Hematopoietic multipotent progenitor cell treated with erythropoietin and hydrocortisone succinate and interleukin-3 and kit ligand, for 6 days (in vitro differentiated cells): Measurements from ENCODE around the gene STK35.

Source experiments
- DNase-seq: peaks from one replicate; pipeline ENCODE4 v3.0.0-alpha.2; 2015

The STK35 gene

DNA sequence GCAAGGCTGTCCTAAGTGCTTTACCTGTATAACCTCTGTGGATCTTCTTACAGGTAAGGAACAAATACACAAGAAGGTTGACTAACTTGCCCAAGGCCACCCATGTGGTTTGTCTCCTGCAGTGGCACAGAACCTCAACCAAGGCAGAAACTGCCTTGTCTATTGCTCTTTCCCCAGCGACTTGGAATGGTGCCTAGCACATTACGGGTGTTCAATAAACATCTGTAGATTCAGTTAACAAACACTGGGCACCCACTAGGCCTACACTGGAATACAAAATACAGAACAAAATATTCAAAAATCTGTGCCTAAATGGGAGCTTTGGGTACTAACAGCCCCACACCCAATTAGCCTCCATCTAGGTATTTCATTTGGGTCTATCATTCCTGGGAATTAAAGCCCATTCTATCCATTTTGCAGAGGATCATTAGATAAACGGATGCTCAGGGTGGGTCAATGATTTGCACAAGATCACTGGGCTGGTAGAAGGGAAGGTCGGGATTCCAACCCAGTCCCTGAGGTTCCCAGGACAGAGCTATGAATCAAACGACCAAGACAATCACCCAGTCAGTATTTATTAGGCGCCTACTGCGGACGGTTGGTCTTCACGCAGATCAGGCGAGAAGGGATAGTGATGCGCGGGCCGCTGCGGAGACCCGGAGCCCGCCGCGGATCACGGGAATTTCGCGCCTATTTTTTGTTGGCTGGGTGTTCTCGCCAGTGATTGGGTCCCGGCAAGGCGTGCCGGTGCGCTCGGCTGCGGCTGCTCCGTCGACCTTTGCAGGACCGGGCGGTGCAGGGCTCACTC lies at the start of gene STK35:
TSS of gene STK35 (plus strand) at position 771 of the 808 bp plus-strand sequence. CDS start 55 bp downstream, outside the sequence.
- DNase-seq, result peak; percentile 86

DNA sequence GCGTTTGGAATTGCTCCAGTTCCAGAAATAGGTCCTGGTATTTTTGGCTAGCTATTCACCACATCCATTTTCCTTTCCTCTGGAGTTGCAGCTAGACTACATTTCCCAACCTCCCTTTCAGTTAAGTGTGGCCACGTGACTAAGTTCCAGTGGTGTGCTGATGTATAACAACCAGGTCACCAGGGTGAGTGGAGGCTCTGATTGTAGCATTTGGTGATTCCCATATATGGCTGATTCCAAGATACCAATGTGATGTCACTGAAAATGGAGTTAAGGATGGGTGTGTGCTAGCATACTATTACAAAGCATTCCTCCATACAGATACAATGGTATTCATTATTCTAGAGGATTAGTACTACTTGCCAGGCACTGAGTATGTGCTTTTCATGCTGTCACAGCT lies 49.7 kb upstream of the STK35 start:
- DNase-seq, result no peak

DNA sequence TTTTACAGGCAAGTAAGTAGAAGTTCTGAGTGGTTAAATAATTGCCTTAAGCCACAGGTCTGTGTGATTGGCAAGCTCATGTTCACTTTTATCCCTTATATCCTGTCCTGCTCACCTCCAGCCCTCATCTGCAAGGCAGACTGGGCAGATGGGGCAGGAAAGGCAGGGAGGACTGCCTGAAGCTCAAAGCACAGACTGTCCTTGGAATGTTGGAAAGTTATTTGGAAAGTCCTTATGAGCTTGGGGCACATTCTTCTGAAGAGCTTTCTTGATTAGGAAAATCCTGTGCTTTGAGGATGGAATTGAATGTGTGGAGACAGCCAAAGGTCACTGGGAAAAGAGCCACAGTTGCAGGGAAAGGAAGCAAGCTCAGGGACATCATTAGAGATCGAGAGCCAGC lies 48.9 kb upstream of the STK35 start:
- DNase-seq, result no peak

DNA sequence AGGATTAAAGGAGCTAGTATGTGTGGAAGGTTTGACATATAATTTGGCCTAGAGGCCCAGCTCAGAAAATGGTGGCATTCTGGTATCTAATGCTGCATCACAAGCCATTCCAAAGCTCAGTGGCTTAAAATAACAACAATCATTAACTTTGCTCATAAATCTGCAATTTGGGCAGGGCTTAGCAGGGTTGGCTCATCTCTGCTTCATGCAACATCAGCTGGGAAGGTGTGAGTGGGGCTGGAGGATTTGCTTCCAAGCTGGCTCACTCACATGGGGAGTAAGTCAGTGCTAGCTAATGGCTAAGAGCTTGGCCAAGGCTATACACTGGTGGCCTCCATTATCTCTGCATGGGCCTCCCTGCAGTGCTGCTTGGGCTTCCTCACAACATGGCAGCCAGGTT lies 48.0 kb upstream of the STK35 start:
- DNase-seq, result no peak

DNA sequence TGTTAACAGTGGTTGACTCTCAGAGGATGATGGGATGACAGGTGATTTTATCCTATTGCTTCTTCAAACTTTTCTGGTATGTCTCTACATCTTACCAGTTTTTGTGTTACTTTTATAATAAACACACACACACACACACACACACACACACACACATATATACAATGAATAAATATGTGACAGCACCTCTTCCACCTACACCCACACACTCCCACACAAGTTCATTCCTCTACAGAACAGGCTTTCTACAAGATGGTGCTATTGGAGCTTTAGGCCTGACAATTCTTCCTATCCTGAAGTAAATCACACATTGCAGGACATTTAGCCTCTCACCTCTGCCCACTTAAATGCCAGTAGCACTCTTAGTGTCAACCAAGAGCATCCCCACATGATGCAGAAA lies 46.7 kb upstream of the STK35 start:
- DNase-seq, result no peak

GRCh38 chr20:2059411-2059810 lies 42.2 kb upstream of the STK35 start:
- DNase-seq, result no peak

GRCh38 chr20:2065099-2065498 lies 36.5 kb upstream of the STK35 start:
- DNase-seq, result no peak

GRCh38 chr20:2066461-2067122 lies 35.0 kb upstream of the STK35 start:
- DNase-seq, result no peak

- no peak for DNase-seq
Observed at GRCh38 chr20:2080532-2081224, 20.9 kb upstream of the STK35 start.

GRCh38 chr20:2084703-2085102 lies 16.9 kb upstream of the STK35 start:
- DNase-seq, result peak; percentile 56

GRCh38 chr20:2086177-2086979 lies 15.2 kb upstream of the STK35 start:
- DNase-seq, result no peak

- no peak for DNase-seq
Observed at GRCh38 chr20:2086980-2087377, 14.6 kb upstream of the STK35 start.

- no peak for DNase-seq
Observed at GRCh38 chr20:2088891-2089290, 12.7 kb upstream of the STK35 start.

DNA sequence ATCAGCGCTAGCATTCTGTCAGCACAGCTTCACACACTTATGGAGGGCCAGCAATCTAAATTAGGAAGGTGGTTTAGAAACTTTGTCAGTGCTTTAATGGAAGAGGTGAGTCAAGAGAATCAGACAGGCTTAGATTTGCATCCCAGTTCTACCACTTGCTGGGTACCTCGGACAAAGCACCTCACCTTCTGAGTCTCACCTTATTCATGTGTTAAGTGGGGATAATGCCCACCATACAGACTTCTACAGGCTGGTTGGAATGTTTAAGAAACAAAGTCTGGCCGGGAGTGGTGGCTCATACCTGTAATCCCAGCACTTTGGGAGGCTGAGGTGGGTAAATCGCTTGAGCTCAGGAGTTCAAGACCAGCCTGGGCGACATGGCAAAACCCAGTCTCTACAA lies 12.2 kb upstream of the STK35 start:
- no peak for DNase-seq

- peak; percentile 46 for DNase-seq
Observed at GRCh38 chr20:2093159-2093781, 8.4 kb upstream of the STK35 start.

DNA sequence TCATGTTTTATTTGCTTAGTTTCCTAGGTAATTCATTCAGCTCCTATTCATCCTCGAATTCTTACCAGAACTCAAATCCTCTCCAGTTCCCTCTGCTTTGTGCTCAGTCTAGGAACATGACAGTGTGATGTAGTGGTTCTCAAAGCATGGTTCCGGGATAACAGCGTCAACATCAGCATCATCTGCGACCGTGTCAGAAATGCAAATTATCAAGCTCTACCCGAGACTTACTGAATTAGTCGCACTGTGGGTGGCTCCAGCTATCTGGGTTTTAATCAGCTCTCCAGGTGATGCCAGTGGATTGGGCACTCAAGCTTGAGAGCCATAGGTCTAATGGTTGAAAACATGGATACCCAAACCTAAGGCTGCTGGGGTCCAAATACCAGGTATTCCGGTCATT lies 7.7 kb upstream of the STK35 start:
- DNase-seq, result no peak

GRCh38 chr20:2101865-2102584 lies 398 bp downstream of the STK35 start:
- DNase-seq, result peak; percentile 96

- peak; percentile 93 for DNase-seq
Observed at GRCh38 chr20:2102585-2103460, 1.2 kb downstream of the STK35 start.

GRCh38 chr20:2103461-2104153 lies 2.0 kb downstream of the STK35 start:
- peak; percentile 9 for DNase-seq

DNA sequence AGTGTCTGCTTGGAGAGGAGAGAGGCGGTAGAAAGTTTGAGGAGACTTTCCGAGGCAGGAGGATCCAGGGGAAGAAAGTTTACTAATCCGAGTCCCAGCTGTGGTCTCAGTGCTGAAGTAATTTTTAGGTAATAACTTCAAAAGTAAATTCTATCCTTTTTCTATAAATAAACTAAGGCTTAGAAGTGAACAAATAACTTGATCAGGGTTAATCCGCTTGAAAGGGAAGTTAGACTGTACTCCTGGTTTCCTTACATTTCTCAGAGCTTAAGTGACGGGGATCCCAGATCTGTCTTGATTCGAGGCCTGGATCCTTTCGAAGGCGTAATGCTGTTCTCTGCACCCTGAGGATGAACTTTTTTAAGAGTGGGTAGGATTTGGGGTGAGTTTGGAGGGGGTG lies 2.6 kb downstream of the STK35 start:
- no peak for DNase-seq
